HepG2 (cell line): Measurements from ENCODE around the gene TRIM27. TPM values are rescaled to one million over a fixed set of nuclear protein-coding genes. Genes with fewer than 3 reads are reported as not detected.

ENCODE experiments used
- ATAC-seq: fragments of 200-7000 bp; cut with Tn5 transposase; 3 replicates; pipeline ENCODE4 v1.9.1; 2020; ENCODE audit warnings: mild to moderate bottlenecking, moderate library complexity
- BruUV-seq: library from RNA; stranded (reverse); fragments of 400-500 nt; replicated peaks from 2 replicates; lab custom pipeline; 2021; lab: Mats Ljungman, UMichigan
- CTCF ChIA-PET: fragments of 300-600 bp; formaldehyde crosslinking; extraction: SDS; loops from one replicate; lab custom pipeline; 2021; ENCODE audit warnings: low total read pairs, inconsistent platforms, low intra/inter-chr PET ratio; lab: Yijun Ruan, JAX
- POLR2A ChIA-PET: fragments of 350-600 bp; sonication (Branson Sonifier 250); formaldehyde crosslinking; loops from one replicate; lab custom pipeline; 2020; ENCODE audit warnings: antibody characterized with exemption, inconsistent platforms; lab: Yijun Ruan, JAX
- DNase-seq: peaks from one replicate; pipeline ENCODE4 v3.0.0-alpha.2; 2015; ENCODE audit warnings: low spot score
- FAIRE-seq: peaks from 3 replicates; lab custom pipeline; 2011; peaks lifted over from hg19 to GRCh38; lab: Jason Lieb, UNC
- H2AFZ ChIP-seq: one replicate; pipeline ENCODE4 v1.6.1; 2011; ENCODE audit warnings: low read length, inconsistent platforms
- H3K27ac ChIP-seq: fragments of 300-600 bp; 3 replicates; pipeline ENCODE4 v1.8.0; 2011; ENCODE audit warnings: mixed run types, mild to moderate bottlenecking, mixed read lengths, low read length, inconsistent platforms; ENCODE audit not compliant: insufficient read depth; ENCODE audit errors: extremely low read length
- H3K27me3 ChIP-seq, 2 experiments: fragments of 200-600 bp in 1 of 2; 2 replicates in 1 of 2; 3 replicates in 1 of 2; pipeline versions ENCODE4 v1.6.0 to v1.8.0; 2011; ENCODE audit warnings: low read length in 2 of 2, mild to moderate bottlenecking in 2 of 2, moderate library complexity in 2 of 2, inconsistent platforms in 1 of 2; ENCODE audit not compliant: insufficient read depth in 2 of 2, control insufficient read depth in 1 of 2
- H3K36me3 ChIP-seq, 2 experiments: fragments of 200-600 bp in 1 of 2; replicated peaks in 1 of 2; 2 replicates in 1 of 2; 3 replicates in 1 of 2; pipeline versions ENCODE4 v1.5.1 to v1.8.0; 2011; ENCODE audit warnings: low read length in 2 of 2, inconsistent platforms in 1 of 2; ENCODE audit not compliant: insufficient read depth in 2 of 2, control insufficient read depth in 1 of 2
- H3K4me1 ChIP-seq: 2 replicates; pipeline ENCODE4 v1.5.1; 2012; ENCODE audit warnings: low read length, inconsistent platforms; ENCODE audit not compliant: insufficient read depth
- H3K4me2 ChIP-seq: 2 replicates; pipeline ENCODE4 v1.6.0; 2011; ENCODE audit warnings: low read depth, low read length, inconsistent platforms
- H3K4me3 ChIP-seq, 3 experiments: fragments of 200-600 bp in 1 of 3; sonication (generic), shearing (Covaris generic) in 1 of 3; replicated peaks in 1 of 3; 2 replicates each; pipeline ENCODE4 v1.5.1; 2011 to 2016; ENCODE audit warnings: low read length in 3 of 3, inconsistent platforms in 2 of 3, low read depth in 2 of 3, mild to moderate bottlenecking in 2 of 3, control low read depth in 1 of 3, mixed read lengths in 1 of 3; ENCODE audit not compliant: insufficient read depth in 1 of 3
- H3K79me2 ChIP-seq: one replicate; pipeline ENCODE4 v1.6.1; 2011; ENCODE audit warnings: low read length, inconsistent platforms; ENCODE audit not compliant: insufficient read depth
- H3K9ac ChIP-seq: 2 replicates; pipeline ENCODE4 v1.6.0; 2011; ENCODE audit warnings: mild to moderate bottlenecking, low read depth, low read length, inconsistent platforms; ENCODE audit not compliant: insufficient read depth
- H3K9me3 ChIP-seq: 2 replicates; pipeline ENCODE4 v1.5.1; 2012; ENCODE audit warnings: mild to moderate bottlenecking, low read length
- H4K20me1 ChIP-seq: 2 replicates; pipeline ENCODE4 v1.6.0; 2011; ENCODE audit warnings: inconsistent platforms, mild to moderate bottlenecking, low read length, moderate library complexity; ENCODE audit not compliant: insufficient read depth
- FOXA1 ChIP-seq, 2 experiments: fragments of 450-650 bp in 1 of 2; sonication (generic) in 1 of 2; formaldehyde crosslinking in 1 of 2; IDR thresholded peaks; 2 replicates each; pipeline versions ENCODE4 v1.4.0 to v1.6.1; 2016 to 2020; ENCODE audit warnings: missing genetic modification reagents in 1 of 2
- FOXO1 ChIP-seq: sonication (generic); formaldehyde crosslinking; IDR thresholded peaks from 2 replicates; pipeline ENCODE4 v1.4.0; 2020; ENCODE audit warnings: missing genetic modification reagents
- MEIS1 ChIP-seq: sonication (generic); formaldehyde crosslinking; IDR thresholded peaks from 2 replicates; pipeline ENCODE4 v1.9.0; 2021; ENCODE audit warnings: mild to moderate bottlenecking, missing genetic modification reagents, moderate library complexity, borderline replicate concordance
- NAIF1 ChIP-seq: sonication (generic); formaldehyde crosslinking; IDR thresholded peaks from 2 replicates; pipeline ENCODE4 v1.5.0; 2020; ENCODE audit warnings: mild to moderate bottlenecking, missing genetic modification reagents, borderline replicate concordance
- REXO4 ChIP-seq: sonication (generic); formaldehyde crosslinking; IDR thresholded peaks from 2 replicates; pipeline ENCODE4 v1.8.0; 2022; ENCODE audit warnings: missing genetic modification reagents, mild to moderate bottlenecking, borderline replicate concordance
- SAFB2 ChIP-seq: sonication (generic); formaldehyde crosslinking; IDR thresholded peaks from 2 replicates; pipeline ENCODE4 v1.5.1; 2020; ENCODE audit warnings: missing genetic modification reagents, low read depth, mild to moderate bottlenecking, borderline replicate concordance
- THRA ChIP-seq: sonication (generic); formaldehyde crosslinking; IDR thresholded peaks from 2 replicates; pipeline ENCODE4 v1.4.0; 2020; ENCODE audit warnings: missing genetic modification reagents, borderline replicate concordance
- TIGD3 ChIP-seq: sonication (generic); formaldehyde crosslinking; IDR thresholded peaks from 2 replicates; pipeline ENCODE4 v1.5.1; 2020; ENCODE audit warnings: mild to moderate bottlenecking, missing genetic modification reagents, borderline replicate concordance
- YEATS2 ChIP-seq: sonication (generic); formaldehyde crosslinking; IDR thresholded peaks from 2 replicates; pipeline ENCODE4 v1.4.0; 2020; ENCODE audit warnings: missing genetic modification reagents, borderline replicate concordance
- YEATS4 ChIP-seq: sonication (generic); formaldehyde crosslinking; IDR thresholded peaks from 2 replicates; pipeline ENCODE4 v1.4.0; 2020; ENCODE audit warnings: missing genetic modification reagents, borderline replicate concordance
- ZBED4 ChIP-seq: sonication (generic); formaldehyde crosslinking; IDR thresholded peaks from 2 replicates; pipeline ENCODE4 v1.4.0; 2020; ENCODE audit warnings: missing genetic modification reagents, borderline replicate concordance
- ZFP37 ChIP-seq: sonication (generic); formaldehyde crosslinking; IDR thresholded peaks from 2 replicates; pipeline ENCODE4 v1.4.0; 2020; ENCODE audit warnings: missing genetic modification reagents, borderline replicate concordance
- ZFY ChIP-seq: sonication (generic); formaldehyde crosslinking; IDR thresholded peaks from 2 replicates; pipeline ENCODE4 v1.4.0; 2020; ENCODE audit warnings: missing genetic modification reagents
- ZNF124 ChIP-seq: sonication (generic); formaldehyde crosslinking; IDR thresholded peaks from 2 replicates; pipeline ENCODE4 v1.4.0; 2020; ENCODE audit warnings: missing genetic modification reagents
- ZNF570 ChIP-seq: sonication (generic); formaldehyde crosslinking; IDR thresholded peaks from 2 replicates; pipeline ENCODE4 v1.4.0; 2020; ENCODE audit warnings: mild to moderate bottlenecking, missing genetic modification reagents, borderline replicate concordance
- ZNF614 ChIP-seq: IDR thresholded peaks from 2 replicates; pipeline ENCODE4 v1.6.1; 2018; ENCODE audit warnings: missing biosample characterization, missing genetic modification reagents, inconsistent platforms, borderline replicate concordance
- ZNF709 ChIP-seq: sonication (generic); formaldehyde crosslinking; IDR thresholded peaks from 2 replicates; pipeline ENCODE4 v1.5.0; 2020; ENCODE audit warnings: mild to moderate bottlenecking, missing genetic modification reagents
- WGBS: methylation state at CpG from one replicate; pipeline ENCODE4 v1.1.6; 2017; ENCODE audit warnings: low lambda C conversion rate; 5-methylcytosine and 5-hydroxymethylcytosine counted together
- in situ Hi-C: cut with HindIII; loops from 2 replicates; pipeline ENCODE4 v1.10.0; 2017; ENCODE audit warnings: low pct_unique_long_range_greater_than_20kb; ENCODE audit not compliant: extremely low pct_ligation_motif_present
- intact Hi-C: fragments of 100-400 bp; cut with micrococcal nuclease; formaldehyde crosslinking; loops from one replicate; pipeline ENCODE4 v1.10.0; 2022; ENCODE audit not compliant: unreplicated experiment
- polyA plus RNA-seq, 8 experiments: library from polyadenylated mRNA; depleted of rRNA in 3 of 8; stranded (reverse) in 7 of 8; unstranded in 1 of 8; fragments of >200 nt; fragmentation: Illumina TruSeq in 4 of 8; extraction: Trizol in 4 of 8; gene quantifications; 2 replicates each; pipeline versions ENCODE4 v1.2.1 to v1.2.3, GENCODE V29; 2011 to 2016; ENCODE audit warnings: low read depth in 4 of 8, missing spikeins in 1 of 8, mixed read lengths in 1 of 8; ENCODE audit not compliant: insufficient read depth in 1 of 8
- total RNA-seq, 5 experiments: library from RNA; depleted of rRNA; stranded (reverse); fragments of >200 nt; fragmentation: Illumina TruSeq; extraction: Trizol; gene quantifications; 2 replicates each; pipeline ENCODE4 v1.2.3, GENCODE V29; 2016; ENCODE audit warnings: low read depth in 1 of 5

TRIM27 gene
- total and polyA plus RNA-seq, 2 of the 13 experiments (the other 11 are each of a cell fraction or from before 2014, with no cell fraction given): 88.6 to 112 TPM

- ChIA-PET CTCF (interaction anchor here (1.6 kb wide), 1 partner anchor 72 kb away, joined by 4 read pairs; no protein-coding TSS in a partner anchor), POLR2A (no interaction called here)
- 6% methylated on average over 12 of the region's 12 CpGs for WGBS
- peaks cover 66% of the 10 kb centered on the region for H3K4me1 ChIP-seq
- FAIRE-seq (peak; percentile 21), ATAC-seq (no peak; the same call in 2 of the 3 replicates), DNase-seq (peak; percentile 78)
- peak overlapping the region; percentile 82 for H3K9ac ChIP-seq
- no peaks in the 10 kb centered on the region for H4K20me1 ChIP-seq
- peak overlapping the region; percentile 95 for H2AFZ ChIP-seq
- peaks cover 0 to 7% of the 10 kb centered on the region in 2 experiments; a peak in 1 of 5 replicates for H3K27me3 ChIP-seq
- H3K4me2 ChIP-seq: peak overlapping the region; percentile 82
- intact Hi-C loops (loop anchor here (1.0 to 5.0 kb wide), 3 partner anchors 9 to 147 kb away; no protein-coding TSS in a partner anchor), in situ Hi-C loops (loop anchor here (5.0 kb wide), 2 partner anchors 38 to 73 kb away; no protein-coding TSS in a partner anchor)
- H3K36me3 ChIP-seq: no peaks in the 10 kb centered on the region
- no peaks in the 10 kb centered on the region for H3K9me3 ChIP-seq
- H3K4me3 ChIP-seq: peak overlapping the region; percentile 85 to 92 (median 87)
- peak overlapping the region; percentile 51 for H3K27ac ChIP-seq
- no peaks in the 10 kb centered on the region for H3K79me2 ChIP-seq
- no TSS peak for BruUV-seq
- TF ChIP-seq ZFY (no peak), ZNF124 (CRISPR knock-in tag) (peak; percentile 95), ZBED4 (CRISPR knock-in tag) (peak; percentile 62), YEATS2 (peak; percentile 35; the same call in 1 of the 2 replicates), ZNF614 (CRISPR knock-in tag) (peak; percentile 51; the same call in 1 of the 2 replicates), REXO4 (CRISPR knock-in tag) (0 out of 2 replicates have a peak, but pooled peaks have one; percentile 24), YEATS4 (CRISPR knock-in tag) (no peak), FOXO1 (peak; percentile 65; the same call in 1 of the 2 replicates), ZNF709 (0 out of 2 replicates have a peak, but pooled peaks have one; percentile 42), ZNF570 (no peak), SAFB2 (CRISPR knock-in tag) (no peak), TIGD3 (no peak), MEIS1 (no peak), THRA (CRISPR knock-in tag) (peak; percentile 88), ZFP37 (CRISPR knock-in tag) (no peak), NAIF1 (CRISPR knock-in tag) (peak; percentile 24; the same call in 1 of the 2 replicates), FOXA1 (IDR thresholded peaks at IDR 0.05) (no peak), FOXA1 (CRISPR knock-in tag; IDR thresholded peaks at IDR 0.05) (peak; percentile 17; the same call in 1 of the 2 replicates)
These were observed 20.7 kb upstream of the TRIM27 start for GRCh38 chr6:28944412-28944865.
